ENCODE measurements around the gene SMCP.

GRCh38 chr1:152869808-152870419, 8.2 kb upstream of the SMCP start:
- TF ChIP-seq POLR2AphosphoS5 (IDR thresholded peaks at IDR 0.05): no peak
- TF ChIP-seq CTCF (IDR thresholded peaks at IDR 0.05): peak; percentile 45 to 72 (median 62)
